ENCODE results near the gene EDC4.

The EDC4 gene

GRCh38 chr16:67877064-67877463, 4.2 kb downstream of the EDC4 start:
- Histone ChIP-seq H3K27me3 (ENCODE audit: insufficient read depth, poor library complexity, severe bottlenecking) (no peaks in the 10 kb centered on the region), H3K27ac (replicated peaks) (no peak overlapping the region), H3K4me3 (replicated peaks; ENCODE audit: insufficient read depth, low read length) (no peak overlapping the region)
- TF ChIP-seq CTCF (IDR thresholded peaks at IDR 0.05; ENCODE audit: insufficient read depth, low read length) (no peak), GABPA (IDR thresholded peaks at IDR 0.05; ENCODE audit: low read depth) (no peak), POLR2AphosphoS5 (IDR thresholded peaks at IDR 0.05; ENCODE audit: low read depth) (no peak), REST (IDR thresholded peaks at IDR 0.05; ENCODE audit: insufficient replicate concordance, low read depth) (no peak), SPI1 (IDR thresholded peaks at IDR 0.05; ENCODE audit: borderline replicate concordance, low read depth) (no peak)
- DNase-seq (ENCODE audit: low read depth in 1 of 2, low spot score in 1 of 2) = no peak

GRCh38 chr16:67878232-67878631, 5.4 kb downstream of the EDC4 start:
- no peak for DNase-seq (ENCODE audit: low read depth in 1 of 2, low spot score in 1 of 2)
- H3K27me3 ChIP-seq (ENCODE audit: insufficient read depth, poor library complexity, severe bottlenecking) = no peaks in the 10 kb centered on the region
- TF ChIP-seq POLR2AphosphoS5 (IDR thresholded peaks at IDR 0.05; ENCODE audit: low read depth) (no peak), SPI1 (IDR thresholded peaks at IDR 0.05; ENCODE audit: borderline replicate concordance, low read depth) (no peak), CTCF (IDR thresholded peaks at IDR 0.05; ENCODE audit: insufficient read depth, low read length) (no peak), REST (IDR thresholded peaks at IDR 0.05; ENCODE audit: insufficient replicate concordance, low read depth) (no peak), GABPA (IDR thresholded peaks at IDR 0.05; ENCODE audit: low read depth) (no peak)
- H3K4me3 ChIP-seq (replicated peaks; ENCODE audit: insufficient read depth, low read length) = no peak overlapping the region
- H3K27ac ChIP-seq (replicated peaks) = no peak overlapping the region

GRCh38 chr16:67878846-67879245, 6.0 kb downstream of the EDC4 start:
- no peak for DNase-seq (ENCODE audit: low read depth in 1 of 2, low spot score in 1 of 2)
- Histone ChIP-seq H3K27ac (replicated peaks) (no peak overlapping the region), H3K4me3 (replicated peaks; ENCODE audit: insufficient read depth, low read length) (no peak overlapping the region), H3K27me3 (ENCODE audit: insufficient read depth, poor library complexity, severe bottlenecking) (no peaks in the 10 kb centered on the region)
- no peak for TF ChIP-seq POLR2AphosphoS5 (IDR thresholded peaks at IDR 0.05; ENCODE audit: low read depth)
- no peak for TF ChIP-seq CTCF (IDR thresholded peaks at IDR 0.05; ENCODE audit: insufficient read depth, low read length)
- no peak for TF ChIP-seq REST (IDR thresholded peaks at IDR 0.05; ENCODE audit: insufficient replicate concordance, low read depth)
- no peak for TF ChIP-seq SPI1 (IDR thresholded peaks at IDR 0.05; ENCODE audit: borderline replicate concordance, low read depth)
- TF ChIP-seq GABPA (IDR thresholded peaks at IDR 0.05; ENCODE audit: low read depth) = no peak
